GM18951 (cell line): Measurements from ENCODE around the gene RPS6KA1.
"Not testable (repeated sequence)": the region's sequence is repeated elsewhere in the genome, so short reads cannot be mapped to it uniquely, and the experiment has no call there.

Experiments
- POLR2A ChIP-seq: IDR thresholded peaks from 4 replicates; pipeline ENCODE4 v1.6.1; 2011; ENCODE audit warnings: mild to moderate bottlenecking; ENCODE audit not compliant: insufficient read length, insufficient read depth; ENCODE audit errors: extremely low read depth
- in situ Hi-C: fragments of 300-500 bp; cut with MboI; formaldehyde crosslinking; loops from one replicate; pipeline ENCODE4 v1.12.0; 2022; ENCODE audit warnings: low sequenced_read_pairs, mixed read lengths, inconsistent platforms; ENCODE audit not compliant: unreplicated experiment

RPS6KA1 gene

DNA sequence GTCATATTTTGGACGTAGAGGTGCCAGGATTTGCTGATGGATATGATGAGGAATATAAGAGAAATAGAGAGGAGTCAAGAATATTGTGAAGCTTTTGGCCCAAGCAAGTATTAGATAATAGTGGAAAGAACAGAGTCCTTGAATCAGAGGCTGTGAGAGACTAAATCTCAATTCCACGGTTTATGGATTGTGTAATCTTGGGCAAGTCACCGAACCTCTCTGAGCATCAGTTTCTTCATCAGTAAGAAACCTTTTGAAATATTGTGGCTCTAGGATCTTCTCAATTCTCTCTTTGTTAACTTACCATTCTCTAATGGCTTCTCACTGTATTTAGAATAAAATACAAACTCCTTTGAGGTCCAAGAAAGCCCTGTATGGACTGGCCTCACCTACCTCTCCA is 77.6 kb downstream of the RPS6KA1 start:
- in situ Hi-C loops: loop anchor here (10.0 kb wide), 1 partner anchor 188 kb away; no protein-coding TSS in a partner anchor
- TF ChIP-seq POLR2A: no peak

DNA sequence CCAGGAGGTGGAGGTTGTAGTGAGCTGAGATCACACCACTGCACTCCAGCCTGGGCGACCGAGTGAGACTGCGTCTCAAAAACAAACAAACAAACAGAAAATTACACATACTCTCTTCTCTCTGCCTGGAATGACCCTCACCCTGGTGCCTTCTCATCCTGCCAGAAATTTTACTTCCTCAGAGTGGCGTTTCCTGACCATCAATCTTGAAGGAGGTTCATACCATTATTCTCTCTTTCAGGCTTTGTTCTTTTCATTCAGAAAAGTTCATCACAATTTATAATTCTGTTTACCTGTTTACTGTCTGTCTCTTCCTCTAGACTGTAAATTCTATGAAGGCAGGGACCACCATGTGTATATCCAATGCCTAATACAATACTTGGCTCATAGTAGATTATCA is 79.3 kb downstream of the RPS6KA1 start:
- in situ Hi-C loops: loop anchor here (10.0 kb wide), 1 partner anchor 186 kb away; no protein-coding TSS in a partner anchor
- TF ChIP-seq POLR2A: no peak

DNA sequence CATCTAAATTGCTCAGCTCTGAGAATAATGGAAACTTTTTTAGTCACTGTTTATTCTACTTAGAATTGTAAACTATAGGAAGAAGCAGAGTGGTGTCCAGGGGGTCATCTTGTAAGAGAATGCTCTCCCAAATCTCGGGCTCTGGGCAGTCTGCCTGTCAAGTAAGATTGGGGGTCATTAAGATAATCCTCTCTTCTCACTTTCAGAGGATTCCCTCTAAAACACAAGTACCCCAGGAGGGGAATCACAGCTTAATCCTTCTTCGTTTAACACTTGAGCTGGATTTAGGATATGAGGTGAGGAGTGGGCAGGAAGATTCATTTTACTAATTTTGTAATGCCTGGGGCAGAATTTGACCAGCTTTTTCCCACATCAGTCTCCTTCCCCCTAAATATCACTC is 81.2 kb downstream of the RPS6KA1 start:
- in situ Hi-C loops: no loop called here
- no peak for TF ChIP-seq POLR2A

DNA sequence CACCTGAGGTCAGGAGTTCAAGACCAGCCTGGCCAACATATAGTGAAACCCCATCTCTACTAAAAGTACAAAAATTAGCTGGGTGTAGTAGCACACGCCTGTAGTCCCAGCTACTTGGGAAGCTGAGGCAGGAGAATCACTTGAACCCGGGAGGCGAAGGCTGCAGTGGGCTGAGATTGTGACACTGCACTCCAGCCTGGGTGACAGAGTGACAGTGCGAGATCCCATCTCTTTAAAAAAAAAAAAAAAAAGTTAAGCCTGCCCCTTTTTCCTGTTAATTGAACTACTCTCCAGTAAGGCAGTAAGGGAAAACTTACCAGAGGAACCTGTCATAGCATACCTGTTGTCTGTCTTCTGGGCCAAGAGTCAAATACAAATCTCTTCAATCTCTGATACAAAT is 83.1 kb downstream of the RPS6KA1 start:
- in situ Hi-C loops: not testable (repeated sequence)

DNA sequence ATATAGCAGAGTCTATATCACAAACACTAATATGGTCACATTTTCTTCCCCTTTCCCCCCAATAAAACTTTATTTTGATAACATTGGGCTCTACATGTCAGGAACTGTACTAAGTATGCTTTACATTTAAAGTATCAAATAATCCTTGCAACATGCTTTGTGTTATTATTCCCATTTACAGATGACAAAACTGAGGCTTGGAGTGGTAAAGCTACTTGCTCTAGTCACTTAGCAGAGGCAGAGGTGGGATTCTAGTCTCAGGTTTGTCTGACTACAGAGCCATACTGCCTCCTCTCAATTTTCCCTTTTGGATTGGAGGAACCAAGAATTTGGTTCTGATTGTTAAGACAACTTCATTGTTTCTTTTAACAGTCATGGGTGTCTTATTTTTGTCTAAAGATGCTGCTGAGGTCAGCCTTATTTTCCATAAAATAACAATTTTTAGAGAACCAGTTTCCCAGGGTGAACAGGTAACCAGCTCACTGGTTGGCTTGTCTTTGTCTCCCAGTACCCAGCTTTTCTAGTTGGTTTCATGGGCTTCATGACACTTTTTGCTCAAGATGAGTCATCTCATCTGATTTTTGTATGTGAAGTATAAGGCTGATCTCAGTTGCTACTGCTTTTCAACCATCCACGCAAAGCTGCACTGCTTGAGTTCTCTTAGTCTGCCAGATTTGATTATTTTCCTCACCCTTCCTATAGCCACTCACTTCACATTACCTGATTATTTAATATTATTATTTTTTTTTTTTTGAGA is 85.3 kb downstream of the RPS6KA1 start:
- in situ Hi-C loops: no loop called here
- no peak for TF ChIP-seq POLR2A

DNA sequence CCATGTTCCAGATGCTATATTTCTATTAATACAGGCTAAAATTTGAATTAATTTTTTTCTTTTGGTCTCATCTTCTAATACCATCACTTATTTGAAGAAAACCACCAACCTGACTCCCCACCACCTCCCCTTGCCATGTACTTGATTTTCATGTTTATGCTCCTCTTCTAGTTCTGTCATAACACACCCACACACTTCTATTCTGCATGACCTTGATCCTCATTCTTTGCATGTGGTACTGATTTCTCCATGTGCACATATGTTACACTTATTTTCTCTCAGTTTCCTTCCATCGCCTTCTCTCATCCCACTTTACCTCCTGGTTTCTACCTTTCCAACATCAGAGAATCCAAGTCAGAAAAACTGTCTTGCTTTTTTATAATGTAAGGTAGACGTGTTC is 87.3 kb downstream of the RPS6KA1 start:
- no peak for TF ChIP-seq POLR2A
- in situ Hi-C loops: no loop called here

DNA sequence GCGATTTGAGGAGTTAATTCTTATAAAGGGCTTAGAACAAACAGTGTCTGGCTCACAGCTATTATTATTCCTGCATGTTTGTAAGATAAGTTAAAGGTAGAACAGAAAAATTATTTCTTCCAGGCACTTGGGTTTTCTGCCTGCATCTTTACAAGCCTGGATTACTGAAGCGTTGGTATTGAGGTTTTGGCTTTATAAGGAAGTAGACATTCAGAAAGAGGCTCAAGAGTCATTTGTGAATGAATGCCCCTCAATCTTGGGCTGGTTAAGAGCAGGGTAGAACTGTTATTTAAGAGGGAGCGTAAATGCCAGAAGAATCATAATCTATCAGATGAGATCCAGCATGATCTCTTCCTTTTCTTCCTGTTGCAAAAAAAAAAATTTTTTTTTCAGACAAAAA is 89.0 kb downstream of the RPS6KA1 start:
- TF ChIP-seq POLR2A: no peak
- in situ Hi-C loops: no loop called here
